Right cardiac atrium (tissue), 5 donors: ENCODE results near the gene TERB2. TPM values are rescaled to one million over a fixed set of nuclear protein-coding genes. Genes with fewer than 3 reads are reported as not detected.
"Not testable (repeated sequence)": the region's sequence is repeated elsewhere in the genome, so short reads cannot be mapped to it uniquely, and the experiment has no call there.

ENCODE experiments used
- ATAC-seq, 2 donors: fragments of 200-7000 bp; cut with Tn5 transposase; one replicate each; pipeline versions ENCODE4 v1.8.0 to v1.9.1; 2020; ENCODE audit warnings: moderate library complexity in 2 of 2, mild to moderate bottlenecking in 1 of 2
- DNase-seq, 3 donors: peaks; one replicate each; pipeline ENCODE4 v3.0.0-alpha.2; 2020
- H3K27ac ChIP-seq: one replicate; pipeline ENCODE4 v1.5.1; 2013; ENCODE audit warnings: mild to moderate bottlenecking, low read length, control low read depth, moderate library complexity
- H3K27me3 ChIP-seq: one replicate; pipeline ENCODE4 v1.6.1; 2013; ENCODE audit not compliant: control insufficient read depth, insufficient read depth
- H3K4me1 ChIP-seq: one replicate; pipeline ENCODE4 v1.6.1; 2013; ENCODE audit warnings: low read length; ENCODE audit not compliant: control insufficient read depth, insufficient read depth
- H3K4me3 ChIP-seq: one replicate; pipeline ENCODE4 v1.5.1; 2013; ENCODE audit warnings: low read length, control low read depth
- H3K9me3 ChIP-seq: one replicate; pipeline ENCODE4 v1.6.1; 2013; ENCODE audit warnings: low read length; ENCODE audit not compliant: control insufficient read depth
- WGBS: extraction: QIAGEN DNeasy Blood & Tissue Kit; methylation state at CpG from one replicate; pipeline ENCODE4 v1.1.7; 2013; 5-methylcytosine and 5-hydroxymethylcytosine counted together
- intact Hi-C, 4 donors: fragments of 100-400 bp; cut with DNase I; formaldehyde crosslinking; loops; one replicate each; pipeline versions ENCODE4 v1.11.0 to v1.14.0; 2022 to 2023
- polyA plus RNA-seq: library from polyadenylated mRNA; stranded (reverse); fragments of 200-250 nt; gene quantifications from one replicate; pipeline ENCODE4 v1.2.3, GENCODE V29; 2013
- total RNA-seq, 4 donors: library from RNA; stranded (reverse); fragmentation: NEBNext Ultra II Directional; extraction: Animal tissue kit (Norgen Biotek cat#: 25700); gene quantifications; one replicate each; pipeline ENCODE4 v1.2.1, GENCODE V29; 2021
- donor health status: healthy with polysubstance abuse.
- donor health status: DM: no; HTN: yes; CAD: no.
- donor health status: DM: no; HTN: no; CAD: no.
- donor health status: DM: no; HTN: yes; CAD: no; lungs with severe emphysema.
- donor health status: DM: yes; HTN: yes; CAD: no.

The TERB2 gene
- total and polyA plus RNA-seq, 5 donors = not detected

GRCh38 chr15:45025627-45026026, 69.1 kb downstream of the TERB2 start:
- H3K4me3 ChIP-seq, H3K27ac ChIP-seq, DNase-seq, H3K27me3 ChIP-seq, H3K4me1 ChIP-seq, H3K9me3 ChIP-seq, ATAC-seq: not testable (repeated sequence)
- intact Hi-C loops = loop anchor here in 1 of 4 donors (10.0 kb wide), 1 partner anchor 51 kb away; no protein-coding TSS in a partner anchor
- 90% methylated on average over 3 of the region's 3 CpGs for WGBS

GRCh38 chr15:45026651-45027190, 70.2 kb downstream of the TERB2 start:
- ATAC-seq (no peak), DNase-seq (no peak)
- H3K4me3 ChIP-seq = no peak overlapping the region
- intact Hi-C loops = loop anchor here in 1 of 4 donors (10.0 kb wide), 1 partner anchor 52 kb away; no protein-coding TSS in a partner anchor
- no peak overlapping the region for H3K27ac ChIP-seq
- WGBS = 75% methylated on average over 5 of the region's 5 CpGs
- peaks cover 3% of the 10 kb centered on the region for H3K4me1 ChIP-seq
- no peaks in the 10 kb centered on the region for H3K27me3 ChIP-seq
- H3K9me3 ChIP-seq = no peaks in the 10 kb centered on the region

DNA sequence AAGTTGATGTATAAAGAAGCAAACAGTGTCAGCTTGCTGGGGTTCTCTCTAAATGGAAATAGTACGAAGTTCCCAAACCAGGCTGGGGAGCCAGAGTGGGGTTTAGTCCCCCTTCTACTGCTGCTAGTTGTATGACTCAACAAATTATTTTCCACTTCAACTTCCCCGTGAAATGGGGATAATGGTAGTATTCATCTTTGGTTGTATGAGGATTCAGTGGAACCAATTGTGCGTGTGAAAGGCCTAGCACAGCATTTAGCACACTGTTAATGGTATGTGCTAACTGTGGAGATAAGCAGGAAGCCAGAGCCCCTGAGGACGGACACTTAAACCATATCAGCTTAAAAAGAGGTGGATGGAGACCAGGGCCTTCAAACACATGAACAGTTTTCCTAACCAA, 70.7 kb downstream of the TERB2 start:
- Histone ChIP-seq H3K4me3 (no peak overlapping the region), H3K9me3 (no peaks in the 10 kb centered on the region), H3K27me3 (no peaks in the 10 kb centered on the region), H3K27ac (no peak overlapping the region), H3K4me1 (peaks cover 3% of the 10 kb centered on the region)
- DNase-seq = no peak
- intact Hi-C loops = loop anchor here in 1 of 4 donors (10.0 kb wide), 1 partner anchor 52 kb away; no protein-coding TSS in a partner anchor
- WGBS = 62% methylated on average over 4 of the region's 4 CpGs
- no peak for ATAC-seq

Other genes starting within 250 kb of the TERB2 start
- gene PATL2, start 245.4 kb upstream of the TERB2 start, total RNA-seq = 1 to 10 TPM; 2.4 to 6.6 (median 3.9) TPM
- gene PATL2, start 245.4 kb upstream of the TERB2 start, polyA plus RNA-seq = 8.3 TPM
- 1,000 to 10,000 TPM; 1,377 to 1,599 (median 1,490) TPM for gene B2M, start 245.2 kb upstream of the TERB2 start, total RNA-seq
- 2,022 TPM for gene B2M, start 245.2 kb upstream of the TERB2 start, polyA plus RNA-seq
- gene TRIM69, start 220.2 kb upstream of the TERB2 start, total RNA-seq = 10 to 100 TPM; 46.1 to 81.4 (median 71.9) TPM
- 53.5 TPM for gene TRIM69, start 220.2 kb upstream of the TERB2 start, polyA plus RNA-seq
- 10 to 100 TPM; 11.0 to 14.7 (median 12.9) TPM for gene SORD, start 66.5 kb downstream of the TERB2 start, total RNA-seq
- 5.5 TPM for gene SORD, start 66.5 kb downstream of the TERB2 start, polyA plus RNA-seq
- gene DUOX2, start 157.5 kb downstream of the TERB2 start, total RNA-seq = under 1 TPM; 0.39 to 0.63 (median 0.43) TPM
- gene DUOX2, start 157.5 kb downstream of the TERB2 start, polyA plus RNA-seq = 0.41 TPM
- gene DUOXA2, start 157.6 kb downstream of the TERB2 start, total RNA-seq = not detected
- gene DUOXA2, start 157.6 kb downstream of the TERB2 start, polyA plus RNA-seq = 0.05 TPM
- gene DUOXA1, start 173.2 kb downstream of the TERB2 start, total RNA-seq = 1 to 10 TPM in 3 of 4 donors, under 1 TPM in 1; 0.72 to 2.1 (median 1.7) TPM
- gene DUOXA1, start 173.2 kb downstream of the TERB2 start, polyA plus RNA-seq = 1.2 TPM
- 1 to 10 TPM; 1.9 to 6.1 (median 3.6) TPM for gene DUOX1, start 173.3 kb downstream of the TERB2 start, total RNA-seq
- 2.0 TPM for gene DUOX1, start 173.3 kb downstream of the TERB2 start, polyA plus RNA-seq
- 10 to 100 TPM in 2 of 4 donors, 1 to 10 TPM in 2; 8.1 to 13.2 (median 10.6) TPM for gene SHF, start 231.3 kb downstream of the TERB2 start, total RNA-seq
- gene SHF, start 231.3 kb downstream of the TERB2 start, polyA plus RNA-seq = 8.8 TPM